Subcutaneous adipose tissue (tissue), 4 donors: ENCODE data around the gene MIGA1. TPM values are rescaled to one million over a fixed set of nuclear protein-coding genes. Genes with fewer than 3 reads are reported as not detected.

Experiments
- total RNA-seq, 4 donors: library from RNA; depleted of rRNA; stranded (reverse); fragments of >200 nt; gene quantifications; one replicate each; pipeline ENCODE4 v1.1.0, GENCODE V29; 2016
- TF ChIP-seq, protein P1 (sequence below): fragments of 450-650 bp; IDR thresholded peaks from one replicate; pipeline ENCODE4 v1.5.1; 2016; ENCODE audit warnings: low read depth, mild to moderate bottlenecking, control low read depth, antibody characterized with exemption, moderate library complexity

The MIGA1 gene
- total RNA-seq, 4 donors from 2014 or later: 18.6 to 28.6 (median 23.1) TPM

DNA sequence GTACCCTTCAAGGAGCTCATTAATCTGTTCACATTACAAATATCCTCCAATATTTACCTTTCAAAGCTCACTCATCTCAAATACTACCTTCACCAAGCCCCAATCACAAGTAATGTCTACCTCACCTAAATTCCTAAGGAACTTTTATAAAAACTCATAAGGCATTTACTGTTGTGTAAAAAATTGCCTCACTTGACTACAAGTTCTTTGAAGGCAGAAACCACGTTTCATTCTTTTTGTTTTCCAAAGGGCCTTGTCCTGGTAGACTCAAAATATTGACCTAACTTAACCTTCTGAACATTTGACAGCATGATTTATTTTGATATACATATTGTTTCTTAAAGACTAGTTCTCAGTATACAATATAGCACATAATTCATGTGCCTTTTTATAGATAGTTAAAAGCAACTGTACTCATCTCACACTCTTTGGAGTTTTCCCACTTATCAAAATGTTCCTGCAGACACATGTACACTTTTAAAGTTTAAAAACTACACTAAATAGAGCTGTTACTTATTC, 22.3 kb upstream of the MIGA1 start:
- TF ChIP-seq, protein P1, sequence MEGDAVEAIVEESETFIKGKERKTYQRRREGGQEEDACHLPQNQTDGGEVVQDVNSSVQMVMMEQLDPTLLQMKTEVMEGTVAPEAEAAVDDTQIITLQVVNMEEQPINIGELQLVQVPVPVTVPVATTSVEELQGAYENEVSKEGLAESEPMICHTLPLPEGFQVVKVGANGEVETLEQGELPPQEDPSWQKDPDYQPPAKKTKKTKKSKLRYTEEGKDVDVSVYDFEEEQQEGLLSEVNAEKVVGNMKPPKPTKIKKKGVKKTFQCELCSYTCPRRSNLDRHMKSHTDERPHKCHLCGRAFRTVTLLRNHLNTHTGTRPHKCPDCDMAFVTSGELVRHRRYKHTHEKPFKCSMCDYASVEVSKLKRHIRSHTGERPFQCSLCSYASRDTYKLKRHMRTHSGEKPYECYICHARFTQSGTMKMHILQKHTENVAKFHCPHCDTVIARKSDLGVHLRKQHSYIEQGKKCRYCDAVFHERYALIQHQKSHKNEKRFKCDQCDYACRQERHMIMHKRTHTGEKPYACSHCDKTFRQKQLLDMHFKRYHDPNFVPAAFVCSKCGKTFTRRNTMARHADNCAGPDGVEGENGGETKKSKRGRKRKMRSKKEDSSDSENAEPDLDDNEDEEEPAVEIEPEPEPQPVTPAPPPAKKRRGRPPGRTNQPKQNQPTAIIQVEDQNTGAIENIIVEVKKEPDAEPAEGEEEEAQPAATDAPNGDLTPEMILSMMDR: no peak

DNA sequence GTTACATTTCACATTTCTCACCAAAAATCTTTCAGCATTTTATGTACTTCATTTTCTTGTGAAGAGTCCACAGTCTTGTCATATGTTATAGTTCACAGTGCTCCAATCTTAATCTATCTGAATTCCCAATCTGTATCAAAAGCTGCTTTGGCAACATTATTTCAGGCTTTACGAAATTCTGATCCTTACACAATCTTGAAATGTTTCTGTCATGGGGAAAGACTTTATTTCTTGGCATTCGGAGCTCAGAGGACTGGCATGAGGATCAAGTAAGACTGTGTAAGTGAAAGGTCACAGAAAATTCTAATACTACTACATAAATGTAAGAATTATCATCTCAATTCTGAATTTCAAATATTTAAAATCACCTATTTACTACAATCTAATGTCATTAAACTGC, 21.8 kb upstream of the MIGA1 start:
- TF ChIP-seq, protein P1: no peak

DNA sequence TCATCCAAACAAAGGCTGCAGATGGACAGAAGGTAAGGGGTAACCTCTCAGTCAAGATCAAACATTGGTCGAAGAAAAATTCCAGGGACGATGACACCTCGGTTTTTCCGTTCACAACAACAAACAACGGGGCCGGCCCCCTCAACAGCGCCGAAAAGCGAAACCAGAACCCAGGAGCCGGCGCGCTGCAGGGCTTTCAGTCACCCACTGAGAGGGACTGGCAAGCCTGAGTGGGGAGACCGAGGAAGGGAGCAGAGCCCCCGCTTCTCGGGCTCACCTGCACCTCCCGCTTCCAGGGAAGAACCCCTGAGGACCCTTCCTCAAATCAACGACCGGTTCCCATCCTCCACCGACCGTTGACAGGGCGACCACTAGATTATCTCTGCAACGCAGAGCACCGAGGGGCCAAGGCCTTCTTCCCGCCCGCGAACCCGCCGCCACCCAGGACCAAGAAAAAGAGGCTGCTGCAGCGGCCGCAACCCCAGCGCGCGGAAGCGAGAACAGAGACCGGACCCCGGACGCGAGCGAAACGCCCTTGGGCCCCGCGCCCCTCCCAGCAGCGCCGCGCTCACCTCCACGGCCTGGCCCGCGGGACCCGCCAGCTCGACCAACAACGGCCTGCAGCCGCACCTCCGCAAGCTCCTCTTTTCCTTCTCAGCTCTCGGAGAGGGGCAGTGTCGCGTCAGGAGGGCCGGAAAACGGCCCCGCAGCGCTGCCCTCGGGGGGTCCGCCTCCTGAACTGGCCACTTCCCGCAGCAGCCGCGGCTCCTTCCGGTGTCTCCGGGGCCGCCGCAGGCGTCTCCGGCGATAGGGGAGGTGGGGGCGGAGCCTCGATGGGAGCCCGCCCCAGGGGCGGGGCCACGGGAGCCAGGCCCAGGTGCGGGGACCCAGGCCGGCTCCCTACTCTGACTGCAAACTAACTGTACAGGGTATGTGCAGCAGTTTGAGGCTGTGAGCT, 20.1 kb upstream of the MIGA1 start, which contains the start of gene USP33:
Gene USP33, minus strand, starts transcription at position 782 of the 958 bp plus-strand sequence. CDS start 18,155 bp downstream, outside the sequence.
- TF ChIP-seq, protein P1: no peak

DNA sequence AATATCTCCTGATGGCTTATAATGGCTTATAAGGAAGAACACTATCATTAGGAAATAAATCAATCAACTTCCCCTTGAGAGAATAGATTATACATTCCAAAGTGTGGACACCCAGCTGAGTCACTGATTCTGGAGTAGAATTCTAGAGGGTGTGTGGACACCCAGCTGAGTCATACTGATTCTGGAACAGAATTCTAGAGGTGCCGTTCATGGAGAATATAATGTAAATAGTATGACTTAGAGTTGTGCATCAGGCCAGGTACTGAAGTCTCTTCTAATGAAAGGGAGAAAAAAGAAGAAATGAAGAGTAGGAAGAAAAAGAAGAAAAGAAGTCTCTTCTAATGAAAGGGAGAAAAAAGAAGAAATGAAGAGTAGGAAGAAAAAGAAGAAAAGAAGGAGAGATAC, 17.4 kb upstream of the MIGA1 start:
- TF ChIP-seq, protein P1: no peak

DNA sequence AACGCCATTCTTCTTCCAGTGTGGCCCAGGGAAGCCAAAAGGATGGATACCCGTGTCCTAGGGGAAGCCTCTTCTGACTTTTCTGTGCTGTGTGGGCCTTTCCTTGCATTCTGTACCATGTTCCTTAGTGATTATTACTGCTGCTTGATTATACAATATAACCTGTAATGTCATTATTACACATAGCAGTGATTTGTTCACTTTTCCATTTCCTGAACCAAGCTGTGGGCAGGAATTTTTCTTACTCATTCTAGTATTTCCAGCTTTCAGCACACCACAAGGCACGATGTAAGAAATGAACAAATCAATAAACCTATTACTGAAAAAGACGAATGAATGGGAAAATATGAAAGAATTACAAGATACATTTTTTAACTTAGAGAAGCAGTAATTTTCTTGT, 11.4 kb upstream of the MIGA1 start:
- TF ChIP-seq, protein P1: no peak

DNA sequence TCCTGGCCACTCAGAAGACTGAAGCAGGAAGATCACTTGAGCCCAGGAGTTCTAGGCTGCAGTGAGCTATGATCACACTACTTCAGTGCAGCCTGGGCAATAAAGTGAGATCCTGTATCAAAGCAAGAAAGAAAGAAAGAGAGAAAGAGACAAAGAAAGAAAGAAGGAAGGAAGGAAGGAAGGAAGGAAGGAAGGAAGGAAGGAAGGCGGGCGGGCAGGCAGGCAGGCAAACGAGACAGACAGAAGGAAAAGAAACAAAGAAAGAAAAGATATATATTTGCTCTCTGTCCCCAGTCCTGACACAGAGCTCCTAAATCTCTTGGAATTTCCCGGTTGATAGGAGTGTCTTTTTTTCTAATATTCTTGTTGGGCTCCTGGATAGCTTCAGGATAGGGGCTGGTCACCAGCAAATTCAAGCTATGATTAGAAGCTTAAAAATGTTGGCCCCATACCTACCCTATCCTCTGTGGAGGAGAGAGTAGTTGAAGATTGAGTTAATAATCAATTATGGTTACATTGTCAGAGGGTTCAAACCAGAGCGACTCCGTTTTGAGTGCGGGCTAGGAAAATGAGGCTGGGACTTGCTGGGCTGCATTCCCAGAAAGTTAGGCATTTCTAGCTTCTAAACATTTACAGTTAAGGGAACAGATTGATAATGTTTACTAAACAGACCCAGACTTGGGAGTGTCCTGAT, 3.3 kb upstream of the MIGA1 start:
- TF ChIP-seq, protein P1: no peak

DNA sequence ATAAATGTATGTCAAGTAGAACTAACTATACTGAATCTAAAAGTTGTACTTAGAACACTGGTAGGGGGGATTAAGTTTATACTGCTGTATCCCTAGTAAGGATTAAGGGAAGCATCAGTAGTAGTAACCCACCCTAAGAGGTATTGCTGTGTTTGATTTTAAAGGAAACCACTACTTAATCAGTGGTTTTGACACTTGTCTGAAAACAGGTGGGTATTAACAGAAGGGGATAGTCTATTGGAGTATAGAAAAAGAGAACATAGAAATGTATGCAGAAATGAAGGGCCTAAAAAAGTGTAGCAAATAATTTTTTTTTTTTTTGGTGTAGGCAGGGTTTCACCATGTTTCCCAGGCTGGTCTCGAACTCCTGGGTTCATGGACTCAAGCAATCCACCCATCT, 2.2 kb downstream of the MIGA1 start:
- TF ChIP-seq, protein P1: no peak
